Mesenchymal stem cell (in vitro differentiated cells and primary cell): Measurements from ENCODE around the gene PEX5L.

Experiments used
- DNase-seq: peaks from one replicate; pipeline ENCODE4 v3.0.0-alpha.2; 2013
- H2AFZ ChIP-seq: one replicate; pipeline ENCODE4 v1.6.1; 2013; ENCODE audit warnings: low read depth, mild to moderate bottlenecking, control low read depth, inconsistent platforms, low read length, moderate library complexity
- H2AK5ac ChIP-seq: 2 replicates; pipeline ENCODE4 v1.6.1; 2013; ENCODE audit warnings: low read length, moderate library complexity, mild to moderate bottlenecking, inconsistent platforms; ENCODE audit not compliant: severe bottlenecking
- H2BK120ac ChIP-seq: one replicate; pipeline ENCODE4 v1.6.1; 2013; ENCODE audit warnings: low read depth, mild to moderate bottlenecking, inconsistent platforms, low read length, moderate library complexity
- H2BK12ac ChIP-seq, 2 experiments: one replicate each; pipeline ENCODE4 v1.6.1; 2013; ENCODE audit warnings: inconsistent platforms in 2 of 2, low read length in 2 of 2, mild to moderate bottlenecking in 2 of 2, moderate library complexity in 2 of 2, control low read depth in 1 of 2
- H2BK15ac ChIP-seq: one replicate; pipeline ENCODE4 v1.6.1; 2013; ENCODE audit warnings: mild to moderate bottlenecking, low read depth, inconsistent platforms; ENCODE audit not compliant: poor library complexity, severe bottlenecking
- H2BK5ac ChIP-seq: 2 replicates; pipeline ENCODE4 v1.6.1; 2013; ENCODE audit warnings: low read depth, mild to moderate bottlenecking, low read length, control low read depth, inconsistent platforms; ENCODE audit not compliant: poor library complexity, severe bottlenecking
- H3K14ac ChIP-seq, 2 experiments: one replicate each; pipeline ENCODE4 v1.6.1; 2013; ENCODE audit warnings: inconsistent platforms in 2 of 2, low read length in 2 of 2, control low read depth in 1 of 2, mild to moderate bottlenecking in 1 of 2, moderate library complexity in 1 of 2
- H3K18ac ChIP-seq, 2 experiments: one replicate each; pipeline ENCODE4 v1.6.1; 2013; ENCODE audit warnings: inconsistent platforms in 2 of 2, low read length in 2 of 2, control low read depth in 1 of 2, low read depth in 1 of 2, mild to moderate bottlenecking in 1 of 2
- H3K23ac ChIP-seq, 2 experiments: one replicate each; pipeline ENCODE4 v1.6.1; 2013; ENCODE audit warnings: inconsistent platforms in 2 of 2, low read length in 2 of 2, mild to moderate bottlenecking in 2 of 2, moderate library complexity in 2 of 2, control low read depth in 1 of 2
- H3K27ac ChIP-seq: 2 replicates; pipeline ENCODE4 v1.5.1; 2013; ENCODE audit warnings: mild to moderate bottlenecking, moderate library complexity, low read length, control low read depth, inconsistent platforms; ENCODE audit not compliant: poor library complexity, severe bottlenecking
- H3K27me3 ChIP-seq, 2 experiments: 2 replicates each; pipeline versions ENCODE4 v1.6.1 to v1.7.0; 2013; ENCODE audit warnings: low read length in 2 of 2, mild to moderate bottlenecking in 2 of 2, moderate library complexity in 2 of 2, control low read depth in 1 of 2, inconsistent platforms in 1 of 2; ENCODE audit not compliant: control insufficient read depth in 1 of 2, insufficient read depth in 1 of 2
- H3K36me3 ChIP-seq, 2 experiments: 2 replicates each; pipeline versions ENCODE4 v1.6.1 to v1.7.0; 2013; ENCODE audit warnings: low read length in 2 of 2, control low read depth in 1 of 2, inconsistent platforms in 1 of 2, low read depth in 1 of 2, mild to moderate bottlenecking in 1 of 2; ENCODE audit not compliant: insufficient read depth in 2 of 2, control insufficient read depth in 1 of 2
- H3K4ac ChIP-seq, 2 experiments: one replicate each; pipeline ENCODE4 v1.6.1; 2013; ENCODE audit warnings: inconsistent platforms in 2 of 2, low read length in 2 of 2, mild to moderate bottlenecking in 2 of 2, moderate library complexity in 2 of 2, control low read depth in 1 of 2, low read depth in 1 of 2
- H3K4me1 ChIP-seq: 2 replicates; pipeline ENCODE4 v1.6.1; 2013; ENCODE audit warnings: low read depth, low read length, control low read depth; ENCODE audit not compliant: control insufficient read depth, insufficient read depth
- H3K4me2 ChIP-seq: 2 replicates; pipeline ENCODE4 v1.6.1; 2013; ENCODE audit warnings: low read length, mild to moderate bottlenecking, inconsistent platforms; ENCODE audit not compliant: poor library complexity, severe bottlenecking
- H3K4me3 ChIP-seq, 2 experiments: 2 replicates each; pipeline versions ENCODE4 v1.5.1 to v1.7.0; 2013; ENCODE audit warnings: low read length in 2 of 2, mild to moderate bottlenecking in 2 of 2, control low read depth in 1 of 2, low read depth in 1 of 2; ENCODE audit not compliant: insufficient read depth in 1 of 2
- H3K79me1 ChIP-seq: replicated peaks from 2 replicates; pipeline ENCODE4 v1.6.1; 2013; ENCODE audit warnings: mild to moderate bottlenecking, control low read depth, low read length, inconsistent platforms; ENCODE audit not compliant: poor library complexity, severe bottlenecking
- H3K9ac ChIP-seq: 2 replicates; pipeline ENCODE4 v1.7.0; 2013; ENCODE audit warnings: mild to moderate bottlenecking, low read length, moderate library complexity
- H3K9me3 ChIP-seq: 2 replicates; pipeline ENCODE4 v1.7.0; 2013; ENCODE audit warnings: mild to moderate bottlenecking, low read length; ENCODE audit not compliant: control insufficient read depth
- H4K8ac ChIP-seq: one replicate; pipeline ENCODE4 v1.6.1; 2013; ENCODE audit warnings: inconsistent platforms, mild to moderate bottlenecking, low read length, moderate library complexity
- H4K91ac ChIP-seq: one replicate; pipeline ENCODE4 v1.6.1; 2013; ENCODE audit warnings: mild to moderate bottlenecking, low read length, inconsistent platforms
- WGBS: methylation state at CpG from one replicate; pipeline ENCODE4 v1.1.7; 2013; ENCODE audit warnings: mixed read lengths; 5-methylcytosine and 5-hydroxymethylcytosine counted together

PEX5L gene

GRCh38 chr3:179880868-179881267, 155.9 kb downstream of the PEX5L start:
- no peak overlapping the region for H3K9ac ChIP-seq
- no peak overlapping the region for H2BK120ac ChIP-seq
- H3K4me3 ChIP-seq: no peak overlapping the region
- 67% methylated on average over 4 of the region's 4 CpGs for WGBS
- H3K23ac ChIP-seq: no peak overlapping the region
- no peaks in the 10 kb centered on the region for H3K27me3 ChIP-seq
- no peaks in the 10 kb centered on the region for H3K79me1 ChIP-seq
- no peak overlapping the region for H2BK15ac ChIP-seq
- H2AK5ac ChIP-seq: no peak overlapping the region
- H3K9me3 ChIP-seq: no peaks in the 10 kb centered on the region
- no peak overlapping the region for H3K27ac ChIP-seq
- no peak overlapping the region for H4K91ac ChIP-seq
- DNase-seq: no peak
- H3K4me2 ChIP-seq: no peak overlapping the region
- H2AFZ ChIP-seq: no peak overlapping the region
- H4K8ac ChIP-seq: no peak overlapping the region
- H2BK12ac ChIP-seq: no peak overlapping the region
- no peak overlapping the region for H2BK5ac ChIP-seq
- no peak overlapping the region for H3K18ac ChIP-seq
- H3K4ac ChIP-seq: no peak overlapping the region
- H3K14ac ChIP-seq: no peak overlapping the region
- no peaks in the 10 kb centered on the region for H3K4me1 ChIP-seq
- no peaks in the 10 kb centered on the region for H3K36me3 ChIP-seq

- WGBS: no CpG with 5 or more reads among the region's 3 CpGs
- H2BK120ac ChIP-seq: no peak overlapping the region
These were observed 160.3 kb downstream of the PEX5L start for GRCh38 chr3:179876440-179876839.

GRCh38 chr3:179872842-179873241, 163.9 kb downstream of the PEX5L start:
- Histone ChIP-seq H4K91ac (no peak overlapping the region), H3K23ac (no peak overlapping the region), H2AK5ac (no peak overlapping the region), H3K27ac (no peak overlapping the region), H3K36me3 (no peaks in the 10 kb centered on the region), H2BK120ac (no peak overlapping the region), H2BK12ac (no peak overlapping the region), H3K9ac (no peak overlapping the region), H3K79me1 (no peaks in the 10 kb centered on the region), H3K27me3 (no peaks in the 10 kb centered on the region), H2BK15ac (no peak overlapping the region), H3K18ac (no peak overlapping the region), H3K14ac (no peak overlapping the region), H3K4me2 (no peak overlapping the region), H2BK5ac (no peak overlapping the region), H3K4me3 (no peak overlapping the region), H3K4ac (no peak overlapping the region), H3K4me1 (no peaks in the 10 kb centered on the region), H2AFZ (no peak overlapping the region), H3K9me3 (no peaks in the 10 kb centered on the region), H4K8ac (no peak overlapping the region)
- WGBS: 67% methylated on average over 1 of the region's 5 CpGs
- no peak for DNase-seq

More at GRCh38 chr3:179876440-179876839, 160.3 kb downstream of the PEX5L start:
- Histone ChIP-seq H4K91ac (no peak overlapping the region), H2BK15ac (no peak overlapping the region), H3K4me3 (no peak overlapping the region), H2AFZ (no peak overlapping the region), H3K18ac (no peak overlapping the region), H3K9me3 (no peaks in the 10 kb centered on the region), H3K9ac (no peak overlapping the region), H2BK12ac (no peak overlapping the region), H4K8ac (no peak overlapping the region), H3K79me1 (no peaks in the 10 kb centered on the region), H3K27me3 (no peaks in the 10 kb centered on the region), H3K27ac (no peak overlapping the region), H3K4ac (no peak overlapping the region), H2AK5ac (no peak overlapping the region), H3K14ac (no peak overlapping the region), H2BK5ac (no peak overlapping the region), H3K4me1 (no peaks in the 10 kb centered on the region), H3K36me3 (no peaks in the 10 kb centered on the region), H3K4me2 (no peak overlapping the region), H3K23ac (no peak overlapping the region)
- DNase-seq: no peak

GRCh38 chr3:179871782-179872181, 165.0 kb downstream of the PEX5L start:
- H2AK5ac ChIP-seq: no peak overlapping the region
- H3K18ac ChIP-seq: no peak overlapping the region
- no peak overlapping the region for H4K8ac ChIP-seq
- H3K4me2 ChIP-seq: no peak overlapping the region
- no peak overlapping the region for H2BK12ac ChIP-seq
- no peak overlapping the region for H3K27ac ChIP-seq
- H3K14ac ChIP-seq: no peak overlapping the region
- H3K4me3 ChIP-seq: no peak overlapping the region
- H2AFZ ChIP-seq: no peak overlapping the region
- H2BK5ac ChIP-seq: no peak overlapping the region
- H3K9me3 ChIP-seq: no peaks in the 10 kb centered on the region
- H3K27me3 ChIP-seq: no peaks in the 10 kb centered on the region
- H3K4me1 ChIP-seq: no peaks in the 10 kb centered on the region
- no peak overlapping the region for H4K91ac ChIP-seq
- H2BK15ac ChIP-seq: no peak overlapping the region
- 80% methylated on average over 3 of the region's 4 CpGs for WGBS
- H2BK120ac ChIP-seq: no peak overlapping the region
- H3K36me3 ChIP-seq: no peaks in the 10 kb centered on the region
- H3K23ac ChIP-seq: no peak overlapping the region
- H3K9ac ChIP-seq: no peak overlapping the region
- no peak for DNase-seq
- no peaks in the 10 kb centered on the region for H3K79me1 ChIP-seq
- no peak overlapping the region for H3K4ac ChIP-seq
